Omental fat pad (tissue), 4 donors: Measurements from ENCODE around the gene MNT. TPM values are rescaled to one million over a fixed set of nuclear protein-coding genes. Genes with fewer than 3 reads are reported as not detected.

ENCODE experiments used
- ATAC-seq: fragments of 150-250 bp; one replicate; pipeline ENCODE4 v1.9.1; 2016; ENCODE audit warnings: mild to moderate bottlenecking, moderate library complexity; ENCODE audit not compliant: low FRiP score
- DNase-seq: peaks from one replicate; pipeline ENCODE4 v3.0.0-alpha.2; 2019; ENCODE audit warnings: low spot score
- total RNA-seq, 4 donors: library from RNA; depleted of rRNA; stranded (reverse); fragments of >200 nt; gene quantifications; one replicate each; pipeline ENCODE4 v1.1.0, GENCODE V29; 2016
- TF ChIP-seq, protein P1 (sequence below), 3 donors: fragments of 450-650 bp; IDR thresholded peaks; one replicate each; pipeline ENCODE4 v1.5.1; 2016 to 2017; ENCODE audit warnings: antibody characterized with exemption in 3 of 3, mild to moderate bottlenecking in 3 of 3, moderate library complexity in 2 of 3

The MNT gene
- total RNA-seq, 4 donors from 2014 or later, result 11.9 to 23.2 (median 18.5) TPM

DNA sequence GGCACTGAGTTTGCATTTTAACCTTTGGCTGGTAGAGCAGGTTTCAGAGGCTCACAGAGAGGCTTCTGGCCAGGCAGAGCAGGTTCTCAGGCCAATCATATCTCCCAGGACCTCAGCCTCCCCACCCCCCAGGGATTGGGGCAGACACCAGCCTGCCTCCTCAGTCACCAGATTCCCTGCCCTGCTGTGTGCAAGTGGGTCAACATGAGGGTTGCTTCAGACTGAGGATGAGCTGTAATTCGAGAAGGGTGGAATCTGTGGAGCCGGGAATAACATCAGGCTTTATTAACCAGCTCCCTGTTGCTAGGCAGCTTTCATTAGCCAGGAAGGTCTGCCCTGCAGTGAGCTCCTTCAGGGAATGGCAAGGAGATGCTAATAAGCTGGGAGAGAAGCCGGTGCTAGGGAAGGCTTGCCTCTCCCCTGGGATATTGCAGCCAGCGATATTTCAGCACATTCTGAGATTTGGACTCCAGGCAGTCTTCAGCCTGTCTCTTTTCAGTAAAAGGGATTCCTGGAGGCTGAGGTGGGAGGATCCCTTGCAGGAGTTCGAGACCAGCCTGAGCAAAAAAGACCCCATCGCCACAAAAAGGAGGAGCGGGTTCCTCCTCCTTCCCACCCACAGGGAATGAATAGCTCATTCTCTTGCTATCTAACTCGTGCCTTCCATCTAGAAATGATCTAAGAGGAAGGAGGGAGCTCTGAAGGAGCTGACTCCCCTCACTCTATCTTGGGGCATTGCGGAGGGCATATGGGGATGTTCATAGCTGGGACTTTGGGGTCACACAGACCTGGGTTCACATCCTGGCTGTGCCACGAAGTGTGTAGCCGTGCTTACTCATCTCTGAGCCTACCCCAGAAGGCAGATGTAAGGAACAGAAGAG lies 52.8 kb downstream of the MNT start:
- ATAC-seq (peak; percentile 77), DNase-seq (no peak)
- TF ChIP-seq, protein P1, sequence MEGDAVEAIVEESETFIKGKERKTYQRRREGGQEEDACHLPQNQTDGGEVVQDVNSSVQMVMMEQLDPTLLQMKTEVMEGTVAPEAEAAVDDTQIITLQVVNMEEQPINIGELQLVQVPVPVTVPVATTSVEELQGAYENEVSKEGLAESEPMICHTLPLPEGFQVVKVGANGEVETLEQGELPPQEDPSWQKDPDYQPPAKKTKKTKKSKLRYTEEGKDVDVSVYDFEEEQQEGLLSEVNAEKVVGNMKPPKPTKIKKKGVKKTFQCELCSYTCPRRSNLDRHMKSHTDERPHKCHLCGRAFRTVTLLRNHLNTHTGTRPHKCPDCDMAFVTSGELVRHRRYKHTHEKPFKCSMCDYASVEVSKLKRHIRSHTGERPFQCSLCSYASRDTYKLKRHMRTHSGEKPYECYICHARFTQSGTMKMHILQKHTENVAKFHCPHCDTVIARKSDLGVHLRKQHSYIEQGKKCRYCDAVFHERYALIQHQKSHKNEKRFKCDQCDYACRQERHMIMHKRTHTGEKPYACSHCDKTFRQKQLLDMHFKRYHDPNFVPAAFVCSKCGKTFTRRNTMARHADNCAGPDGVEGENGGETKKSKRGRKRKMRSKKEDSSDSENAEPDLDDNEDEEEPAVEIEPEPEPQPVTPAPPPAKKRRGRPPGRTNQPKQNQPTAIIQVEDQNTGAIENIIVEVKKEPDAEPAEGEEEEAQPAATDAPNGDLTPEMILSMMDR (IDR thresholded peaks at IDR 0.05), result no peak

DNA sequence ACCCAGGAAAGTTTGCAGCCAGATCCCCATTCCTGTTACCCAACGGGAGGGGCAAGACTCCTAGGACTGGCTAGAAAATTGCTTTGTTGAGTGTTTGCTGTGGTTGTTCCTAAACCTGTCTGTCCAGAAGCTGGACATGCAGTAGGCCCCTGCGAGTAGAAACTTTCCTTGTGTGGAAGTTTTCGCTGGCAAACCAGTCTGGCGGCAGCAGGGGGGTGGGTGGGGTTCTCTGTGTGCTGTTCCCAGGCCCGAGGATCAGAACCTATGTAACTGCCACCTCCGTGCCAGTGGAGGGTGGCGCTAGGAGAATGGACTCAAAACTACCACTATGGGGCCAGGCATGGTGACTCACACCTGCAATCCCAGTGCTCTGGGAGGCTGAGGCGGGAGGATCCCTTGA lies 54.4 kb downstream of the MNT start:
- ATAC-seq (no peak), DNase-seq (no peak)
- TF ChIP-seq, protein P1 (IDR thresholded peaks at IDR 0.05), result no peak

DNA sequence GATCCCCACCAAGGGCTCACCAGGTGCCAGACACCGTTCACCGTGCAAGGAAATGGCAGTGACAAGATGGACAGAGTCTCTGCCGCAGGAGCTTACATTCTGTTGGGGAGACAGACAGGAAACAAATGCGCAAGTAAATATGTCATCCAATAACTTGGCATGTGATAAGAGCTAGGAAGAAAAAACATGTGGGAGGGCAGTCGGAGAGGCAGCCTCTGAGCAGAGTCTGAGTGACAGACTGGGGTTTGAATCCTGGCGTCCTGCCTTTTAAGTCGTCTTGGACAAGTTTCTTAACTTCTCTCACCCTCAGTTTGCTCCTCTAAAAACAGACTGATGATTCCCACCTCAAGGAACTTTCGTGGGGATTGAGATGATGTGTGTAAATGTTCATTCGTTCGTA lies 56.3 kb downstream of the MNT start:
- DNase-seq (no peak), ATAC-seq (no peak)
- TF ChIP-seq, protein P1 (IDR thresholded peaks at IDR 0.05), result no peak

DNA sequence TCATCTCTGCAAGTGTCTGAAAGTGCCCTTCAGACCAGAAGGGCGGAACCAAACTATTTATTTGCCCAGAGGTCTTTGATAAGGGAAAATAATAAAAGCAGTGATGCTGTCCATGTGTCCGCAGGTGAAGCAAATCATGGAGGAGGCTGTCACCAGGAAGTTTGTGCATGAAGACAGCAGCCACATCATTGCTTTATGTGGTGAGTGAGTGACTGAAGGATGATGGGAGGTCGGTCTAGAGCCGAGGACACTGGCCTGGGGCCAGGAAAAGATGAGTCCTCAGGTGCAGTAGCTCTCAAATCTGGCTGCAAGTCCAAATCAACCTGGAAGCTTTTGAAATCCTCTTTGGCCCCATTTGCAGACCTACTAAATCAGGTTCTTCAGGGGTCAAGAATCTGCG lies 57.4 kb downstream of the MNT start:
- ATAC-seq, result no peak
- TF ChIP-seq, protein P1 (IDR thresholded peaks at IDR 0.05), result no peak

DNA sequence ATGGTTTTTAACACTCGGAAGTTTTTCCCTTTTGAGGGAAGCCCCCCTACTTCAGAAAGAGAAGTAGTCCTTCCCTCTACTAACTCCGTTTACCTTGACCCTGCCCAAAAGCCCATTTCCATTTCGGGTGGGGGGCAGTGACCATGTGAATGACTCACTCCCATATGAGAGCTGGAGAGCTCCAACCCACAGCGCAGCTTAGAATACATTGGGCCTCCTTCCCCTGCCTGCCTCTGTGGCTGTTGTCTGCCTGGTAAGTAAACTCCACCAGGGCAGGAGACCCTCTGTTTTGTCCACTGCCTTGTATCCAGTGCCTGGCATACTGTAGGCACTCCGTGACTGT lies 62.6 kb downstream of the MNT start:
- DNase-seq (no peak), ATAC-seq (no peak)
- TF ChIP-seq, protein P1 (IDR thresholded peaks at IDR 0.05), result no peak

More for the DNA sequence above, 57.4 kb downstream of the MNT start:
- DNase-seq, result no peak

DNA sequence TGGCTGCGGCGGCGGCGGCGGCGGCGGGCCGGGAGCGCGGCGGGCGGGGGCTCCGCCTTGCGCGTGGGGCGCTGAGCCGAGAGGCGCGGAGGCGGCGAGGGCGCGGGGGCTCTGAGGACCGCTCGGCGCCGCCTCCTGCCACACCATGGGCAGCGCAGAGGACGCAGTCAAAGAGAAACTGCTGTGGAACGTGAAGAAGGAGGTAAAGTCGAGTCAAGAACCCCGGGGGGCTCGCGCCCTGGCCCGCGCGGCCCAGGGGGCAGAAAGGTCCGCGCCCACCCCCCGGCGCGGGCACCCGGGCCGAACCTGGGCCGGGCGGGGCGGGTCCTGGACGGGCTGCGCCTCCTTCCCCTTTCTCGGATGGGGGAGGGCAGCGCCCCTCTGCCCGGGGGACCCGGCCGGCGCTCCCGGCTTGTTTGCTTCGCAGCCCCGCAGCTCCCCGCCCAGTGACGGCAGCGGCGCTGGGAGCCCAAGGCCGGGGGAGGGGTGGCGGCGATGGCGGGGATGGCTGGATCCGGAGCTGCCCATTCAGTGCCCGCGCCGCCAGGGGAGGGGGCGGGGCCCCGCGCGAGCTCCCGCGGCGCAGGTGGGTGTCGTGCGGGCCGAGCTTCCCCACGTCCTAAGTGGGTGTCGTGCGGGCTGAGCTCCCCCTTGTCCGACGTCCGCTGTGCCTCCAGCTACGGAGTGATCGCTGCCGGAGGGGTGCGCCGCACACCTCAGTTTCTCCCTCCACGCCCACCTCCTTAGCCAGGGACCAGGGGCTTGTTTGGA lies 63.1 kb downstream of the MNT start:
- DNase-seq (peak; percentile 25), ATAC-seq (peak; percentile 80)
- TF ChIP-seq, protein P1 (IDR thresholded peaks at IDR 0.05), result no peak
